HG03280 (cell line): Measurements from ENCODE around the gene HDAC4.

Experiments used
- ATAC-seq: cut with Tn5 transposase; IDR thresholded peaks from one replicate; pipeline ENCODE4 v1.9.1; 2021; ENCODE audit warnings: mild to moderate bottlenecking, moderate library complexity; ENCODE audit not compliant: unreplicated experiment

HDAC4 gene

DNA sequence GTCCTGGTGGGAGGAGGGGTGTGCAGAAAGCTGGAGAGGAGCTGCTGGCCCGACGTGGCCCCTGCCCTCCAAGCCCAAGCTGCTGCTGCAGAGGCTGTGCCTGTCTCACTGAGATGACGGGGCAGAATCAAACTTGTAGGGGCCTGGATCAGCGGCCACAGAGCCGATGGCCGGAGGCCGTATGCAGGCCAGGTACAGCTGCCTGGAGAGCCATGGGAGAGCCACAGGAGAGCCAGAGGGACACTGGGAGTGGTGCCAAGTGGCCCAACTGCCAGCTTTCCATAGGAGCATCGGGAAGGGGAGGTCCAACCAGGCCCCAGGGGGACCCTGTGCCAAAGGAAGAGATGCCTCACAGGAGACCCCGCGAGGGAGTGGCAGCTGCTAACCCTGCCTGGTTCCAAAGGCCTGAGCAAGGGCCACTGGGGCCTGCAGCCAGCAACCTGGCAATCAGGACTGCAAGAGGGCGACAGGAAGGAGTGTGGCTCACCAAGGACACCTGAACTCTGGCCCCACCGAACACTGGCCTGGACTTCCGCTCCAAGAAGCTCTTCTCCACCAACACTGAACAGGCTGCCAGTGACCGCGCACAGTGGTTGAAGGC is 70.7 kb downstream of the HDAC4 start:
- no peak for ATAC-seq

DNA sequence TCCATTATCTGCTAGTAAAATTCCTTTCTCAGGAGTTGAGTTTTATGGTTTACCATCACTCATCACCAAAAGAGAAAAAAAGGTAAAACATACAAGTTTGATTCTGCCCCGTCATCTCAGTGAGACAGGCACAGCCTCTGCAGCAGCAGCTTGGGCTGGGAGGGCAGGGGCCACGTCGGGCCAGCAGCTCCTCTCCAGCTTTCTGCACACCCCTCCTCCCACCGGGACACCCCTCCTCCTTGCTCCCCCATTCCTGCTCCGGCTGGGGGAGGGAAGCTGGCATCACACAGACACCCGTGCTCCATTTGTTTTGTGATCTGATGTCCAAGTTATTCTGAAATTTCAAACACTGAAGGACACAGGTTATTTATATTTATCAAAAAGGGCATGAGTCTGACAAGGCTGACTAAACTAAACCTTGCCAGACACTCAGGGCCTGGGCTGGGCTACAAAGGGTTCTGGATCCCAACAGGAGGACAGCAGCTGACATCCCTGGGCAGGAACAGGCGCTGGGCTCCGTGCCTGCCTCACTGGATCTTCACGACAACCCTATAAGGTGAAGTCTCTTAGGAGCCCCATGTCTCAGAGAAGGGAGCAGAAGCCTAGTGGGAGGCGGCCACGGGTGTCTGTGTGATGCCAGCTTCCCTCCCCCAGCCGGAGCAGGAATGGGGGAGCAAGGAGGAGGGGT is 71.4 kb downstream of the HDAC4 start:
- no peak for ATAC-seq

DNA sequence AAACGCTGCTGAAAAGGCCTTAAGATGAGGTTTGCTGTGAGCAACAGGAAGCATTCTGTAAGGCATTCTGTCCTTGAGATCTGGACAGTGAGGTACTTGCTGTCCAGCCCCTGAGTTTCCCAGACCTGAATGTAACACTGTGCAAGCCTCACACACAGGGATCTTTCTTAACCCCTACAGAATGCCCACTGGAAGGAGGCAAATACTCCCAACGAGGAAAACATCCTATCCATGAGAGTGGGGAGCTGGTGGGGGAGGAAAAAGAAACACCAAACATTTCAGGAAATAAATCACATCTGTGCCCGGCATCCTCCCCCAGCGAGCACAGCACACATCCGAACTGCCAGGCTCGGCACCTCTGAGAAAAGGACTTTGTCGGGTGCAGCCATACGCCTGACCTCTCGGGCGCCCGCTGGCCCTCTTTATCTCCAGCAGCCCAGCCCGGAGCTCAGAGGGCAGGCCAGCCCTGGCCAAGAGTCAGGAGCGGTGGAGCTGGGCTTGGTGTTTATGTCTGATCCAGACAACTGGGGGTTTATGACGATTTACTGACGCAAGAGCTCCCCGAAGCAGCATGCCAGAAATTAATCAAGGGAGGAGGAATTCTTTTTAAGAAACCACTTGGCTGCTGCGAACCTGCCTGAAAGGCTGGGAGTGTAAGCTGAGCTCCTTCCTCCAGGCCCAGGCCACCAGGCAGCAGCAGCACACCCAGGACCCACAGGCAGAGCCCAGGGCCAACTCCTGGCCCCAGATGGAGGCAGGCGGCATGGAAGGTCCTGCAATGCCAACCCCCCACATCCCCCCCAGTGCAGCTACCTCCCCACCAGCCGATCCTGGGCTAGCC is 72.2 kb downstream of the HDAC4 start:
- ATAC-seq: no peak

DNA sequence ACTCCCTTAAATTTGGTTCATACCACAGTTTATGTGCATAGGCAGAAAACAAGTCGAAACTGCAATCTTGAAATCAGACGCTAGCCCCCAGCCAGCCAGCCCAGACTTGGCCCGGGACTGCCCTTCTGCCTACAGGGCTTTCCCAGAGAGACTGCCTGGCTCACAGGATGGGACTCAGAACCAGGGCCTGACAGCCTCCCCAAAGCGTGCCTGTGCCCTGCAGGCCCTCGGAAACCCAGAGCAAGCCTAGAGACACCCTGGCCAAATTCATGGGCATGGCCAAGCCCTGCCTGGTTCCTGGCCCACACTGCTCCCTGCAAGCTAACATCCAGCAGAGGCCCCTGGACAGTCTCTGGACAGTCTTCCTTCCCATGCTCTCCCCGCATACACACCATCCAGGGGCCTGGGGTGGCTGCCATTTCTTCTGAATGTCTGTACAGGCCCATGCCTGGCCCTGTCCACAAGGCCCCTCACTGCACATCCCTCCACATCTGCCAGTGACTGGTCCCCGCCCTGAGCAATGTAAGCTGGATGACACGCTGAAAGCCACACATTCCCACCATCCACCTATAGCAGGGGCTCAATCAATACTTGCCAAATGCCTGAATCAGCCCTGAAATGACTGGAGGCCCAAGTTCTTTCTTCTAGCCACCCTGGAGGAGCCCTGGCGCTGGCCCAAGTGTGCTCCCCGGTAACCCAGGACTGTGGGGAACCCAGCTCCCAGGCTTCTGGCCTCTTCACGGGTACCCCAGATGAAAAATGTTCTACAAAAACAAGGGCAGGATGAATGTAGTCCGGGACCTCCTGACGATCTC is 73.1 kb downstream of the HDAC4 start:
- no peak for ATAC-seq

DNA sequence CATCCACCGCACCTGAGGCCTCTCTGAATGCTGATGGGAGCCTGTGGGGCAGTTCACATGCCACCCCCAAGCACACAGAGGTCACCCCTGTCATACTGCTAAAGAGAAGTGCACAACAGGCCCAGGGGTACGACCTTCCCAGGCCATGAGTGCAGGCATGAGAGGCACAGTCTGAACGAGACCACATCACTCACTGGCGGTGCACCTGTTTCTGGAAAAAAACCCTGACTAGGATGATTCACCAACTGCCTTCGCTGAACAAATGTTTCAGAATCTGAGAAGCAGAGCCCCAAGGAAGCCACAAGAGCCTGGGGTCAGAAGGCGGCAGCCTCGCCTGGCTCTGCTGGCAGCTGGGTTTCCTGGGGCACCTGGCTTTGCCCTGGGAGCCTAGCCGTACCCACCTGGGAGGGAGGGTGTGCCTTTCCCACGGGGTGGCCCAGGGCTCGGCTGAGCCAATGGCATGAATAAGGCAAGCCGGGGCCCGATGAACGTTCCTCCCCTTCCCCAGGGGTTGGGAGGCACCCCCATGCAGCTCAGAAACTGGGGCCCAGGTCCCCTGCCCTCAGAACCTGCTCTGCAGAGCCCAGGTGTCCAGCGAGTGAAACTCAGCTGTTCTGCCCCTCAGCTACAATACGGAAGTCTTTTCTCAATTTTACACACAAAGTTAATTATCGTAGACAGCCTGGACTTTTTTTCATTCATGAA is 73.8 kb downstream of the HDAC4 start:
- ATAC-seq: peak; percentile 56

DNA sequence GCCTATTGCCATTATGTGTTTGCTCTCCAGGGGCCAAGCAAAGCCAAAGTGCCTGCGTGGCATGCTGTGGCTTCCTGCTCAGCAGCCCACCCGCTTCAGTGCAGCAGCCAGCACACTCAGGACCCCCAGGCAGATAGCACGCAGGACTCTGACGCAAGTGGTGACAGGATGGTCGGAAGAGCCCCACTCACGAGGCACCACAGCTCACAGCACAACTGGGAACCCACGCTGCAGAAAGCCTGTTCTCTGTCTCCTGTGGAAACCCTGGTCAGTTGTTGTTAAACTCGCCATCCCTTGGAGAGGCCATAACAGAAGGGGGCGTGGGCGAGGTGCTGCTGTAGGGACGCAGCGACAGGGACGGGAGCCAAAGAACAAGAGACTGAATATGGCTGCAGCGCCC is 76.4 kb downstream of the HDAC4 start:
- ATAC-seq: no peak

DNA sequence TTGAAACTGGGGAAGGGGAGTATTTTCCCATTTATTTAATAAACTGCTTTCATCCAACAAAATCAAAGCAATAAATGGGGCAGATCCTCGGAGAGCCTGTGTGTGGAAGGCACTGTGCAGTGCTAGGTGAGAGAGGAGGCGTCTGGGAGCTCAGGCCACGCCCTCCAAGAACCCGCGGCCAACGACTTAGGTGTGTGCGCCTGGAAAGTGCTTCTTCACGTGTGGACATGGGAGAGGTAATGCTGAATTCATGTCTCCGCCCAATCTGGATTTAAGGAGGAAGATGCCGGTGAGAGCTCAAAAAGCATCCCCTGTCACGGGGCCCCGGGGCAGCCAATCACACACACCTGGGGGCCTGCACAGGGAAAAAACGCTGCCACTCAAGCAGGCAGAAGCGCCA is 77.4 kb downstream of the HDAC4 start:
- no peak for ATAC-seq

DNA sequence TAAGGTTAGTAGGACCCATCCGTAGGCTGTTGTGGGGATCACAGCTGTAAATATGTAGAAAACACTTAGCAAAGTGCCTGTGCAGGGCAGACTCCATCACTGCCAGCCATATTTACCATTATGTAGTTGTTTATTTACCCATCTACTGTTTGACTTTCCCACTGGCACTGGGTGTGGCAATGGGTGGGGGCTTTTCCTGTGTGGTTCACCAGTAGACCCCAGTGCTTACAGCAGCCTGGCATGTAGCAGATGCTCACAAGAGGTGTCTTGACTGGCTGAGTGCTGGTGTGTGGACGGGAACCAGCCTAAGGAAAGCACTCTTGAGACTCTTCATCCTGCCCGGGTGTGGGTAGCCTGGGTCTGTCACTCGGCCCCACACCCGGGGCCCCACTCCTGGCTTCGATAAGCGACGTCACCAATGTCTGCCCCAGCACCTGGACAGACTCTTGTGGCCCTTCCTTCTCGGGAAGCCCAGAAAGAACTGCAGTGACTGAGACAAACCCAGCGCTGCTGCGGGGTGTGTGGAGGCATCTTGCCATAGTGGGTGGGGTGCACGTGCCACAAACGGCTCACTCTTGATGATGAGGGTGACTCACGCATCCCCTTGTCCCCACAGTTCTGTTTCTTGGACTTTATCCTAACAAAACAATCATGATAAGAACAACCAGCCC is 78.3 kb downstream of the HDAC4 start:
- no peak for ATAC-seq

DNA sequence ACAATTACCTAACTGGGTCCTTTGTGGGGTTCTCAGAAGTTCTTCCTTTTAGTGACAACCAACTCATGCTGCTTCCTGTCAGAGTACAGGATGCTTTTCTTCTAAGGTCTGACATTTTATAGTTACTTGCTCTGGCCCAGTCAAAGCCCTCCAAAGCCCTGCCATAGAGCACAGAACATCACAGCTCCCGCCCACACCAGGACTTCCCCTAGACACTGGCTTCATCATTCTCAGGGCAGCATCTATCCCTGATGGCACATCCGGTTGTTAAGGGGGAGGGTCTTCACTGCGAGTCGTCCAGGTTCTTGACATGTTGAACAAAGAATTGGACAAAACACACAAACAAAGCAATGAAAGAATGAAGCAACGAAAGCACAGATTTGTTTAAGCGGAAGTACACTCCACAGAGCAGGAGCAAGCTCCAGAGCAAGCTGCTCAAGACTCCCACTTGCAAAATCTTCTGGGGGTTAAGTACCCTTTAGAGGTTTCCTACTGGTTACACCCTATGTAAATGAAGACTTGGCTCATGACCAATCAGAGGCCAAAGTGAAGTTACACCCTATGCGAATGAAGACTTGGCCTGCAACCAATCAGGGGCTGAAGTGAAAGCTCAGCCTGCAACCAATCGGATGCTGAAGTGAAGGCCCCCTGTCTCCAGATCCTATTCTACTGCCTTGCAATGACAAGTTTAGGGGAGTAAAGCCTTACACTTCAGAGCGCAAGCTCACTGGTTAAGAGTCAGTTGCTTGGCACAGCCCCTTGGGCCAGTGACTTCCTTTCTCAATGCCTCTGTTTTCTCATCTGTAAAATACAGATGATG is 79.0 kb downstream of the HDAC4 start:
- ATAC-seq: no peak

DNA sequence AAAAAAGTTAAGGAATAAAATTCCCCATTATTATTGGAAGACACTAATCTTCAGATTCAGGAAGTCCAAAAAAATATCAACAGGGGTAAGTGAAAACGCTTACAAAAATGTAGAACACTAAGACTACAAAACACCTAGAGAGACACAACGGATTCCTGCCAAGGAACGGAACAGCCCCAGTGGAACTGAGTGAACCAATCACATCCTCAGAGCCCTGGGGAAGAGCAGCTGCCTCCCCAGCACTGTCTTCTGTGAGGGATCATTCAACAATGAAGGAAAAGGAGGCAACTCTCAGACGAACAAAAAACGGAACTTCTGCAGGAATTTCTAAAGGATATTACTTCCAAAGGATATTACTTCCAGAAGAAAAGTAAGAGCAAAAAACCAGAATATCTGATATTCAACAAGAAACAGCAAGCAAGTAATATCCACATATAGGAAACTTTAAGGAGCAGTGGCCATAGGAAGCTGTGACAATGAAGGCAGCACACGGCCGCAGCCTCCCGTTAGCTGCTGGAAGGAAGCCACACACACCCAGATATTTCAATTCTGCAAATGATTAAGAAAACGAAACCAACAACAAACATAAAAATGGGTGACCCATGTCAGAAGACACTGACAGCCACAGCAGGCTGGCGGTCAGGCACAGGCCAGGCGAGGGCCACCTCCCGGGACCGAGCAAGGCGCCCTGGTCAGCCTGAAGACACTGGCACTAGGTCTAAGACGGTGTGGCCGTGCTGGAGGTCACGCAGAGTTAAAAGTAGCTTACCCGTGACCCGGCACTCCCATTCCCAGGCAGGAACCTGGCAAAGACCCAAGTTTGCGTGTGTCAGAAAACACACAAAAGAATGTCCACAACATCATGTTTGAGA is 81.8 kb downstream of the HDAC4 start:
- ATAC-seq: no peak

DNA sequence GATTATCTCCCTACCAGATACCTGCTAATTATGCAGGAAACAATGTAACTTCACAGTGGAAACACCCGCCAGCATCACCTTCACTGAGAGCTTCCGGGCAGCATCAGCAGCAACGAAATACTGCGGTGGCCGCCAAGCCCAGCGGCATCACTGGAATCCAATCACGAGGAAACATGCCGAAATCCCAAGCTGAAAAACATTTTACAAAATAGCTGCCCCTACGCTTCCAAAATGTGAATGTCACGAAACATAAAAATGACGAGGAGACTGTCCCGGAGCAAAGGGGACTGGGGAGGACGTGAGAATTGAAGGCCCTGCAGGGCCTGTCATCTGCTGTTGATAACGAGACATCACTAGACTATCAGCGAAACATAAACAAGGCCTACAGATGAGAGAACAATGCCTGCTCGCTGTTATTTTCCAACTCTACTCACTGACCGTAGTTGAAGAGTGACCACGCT is 82.6 kb downstream of the HDAC4 start:
- ATAC-seq: no peak

DNA sequence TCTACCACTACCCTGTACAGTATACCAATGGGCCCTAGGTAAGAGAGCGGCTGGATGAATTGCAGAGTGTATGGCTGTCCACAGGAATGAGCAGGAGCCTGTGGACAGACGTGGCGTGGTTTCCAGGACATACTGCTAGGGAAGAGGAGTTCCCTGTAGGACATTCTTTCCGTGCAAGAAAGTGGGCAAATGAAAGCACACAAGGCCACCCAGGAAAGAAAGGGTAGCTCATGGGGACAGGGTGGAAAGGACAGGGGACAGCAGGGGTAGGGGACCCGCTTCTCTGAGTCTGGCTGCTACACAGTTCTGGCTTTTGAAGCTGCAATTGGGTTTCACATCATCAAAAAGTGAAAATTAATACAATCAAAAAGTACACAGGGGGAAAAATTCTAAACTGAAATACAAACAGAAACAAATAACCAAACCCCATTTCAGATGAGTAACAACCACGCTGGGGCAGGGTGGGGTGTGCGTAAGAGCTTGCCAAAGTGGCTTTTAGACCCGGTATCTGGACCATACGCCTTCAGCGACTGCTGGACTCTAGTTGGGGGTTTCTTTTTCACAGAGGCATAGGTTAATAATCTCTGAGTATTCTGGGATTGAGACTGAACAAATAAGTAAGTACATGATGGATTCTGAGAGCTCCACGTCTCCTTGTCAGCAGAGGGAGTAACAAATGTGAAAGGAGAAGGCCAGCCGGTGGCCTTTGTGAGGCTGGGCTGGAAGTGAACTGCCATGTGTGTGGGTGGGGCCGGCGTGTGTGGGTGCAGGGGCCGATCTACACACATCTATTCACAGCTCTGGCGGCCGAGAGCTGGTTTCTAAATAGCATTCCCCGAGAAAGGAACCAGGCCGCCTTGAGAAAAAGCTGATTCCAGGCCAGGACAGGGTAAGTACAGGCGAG is 84.0 kb downstream of the HDAC4 start:
- no peak for ATAC-seq

DNA sequence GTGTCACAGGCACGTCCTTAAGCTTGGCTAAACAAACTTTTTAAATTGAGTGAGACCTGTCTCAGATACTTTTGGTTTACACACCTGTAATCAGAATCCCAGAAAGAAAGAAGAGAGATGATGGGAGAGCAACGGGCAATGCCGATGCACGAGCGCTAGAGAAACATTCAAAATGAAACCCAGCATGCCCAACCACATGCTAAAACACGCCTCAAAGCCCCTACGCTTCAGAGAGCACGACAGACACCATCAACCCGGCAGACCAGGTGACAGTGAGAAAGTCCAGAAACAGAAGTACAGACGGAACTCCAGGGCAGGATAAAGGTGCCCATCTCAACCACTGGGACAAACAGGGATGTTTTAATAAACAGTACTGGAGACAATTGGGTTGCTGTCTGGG is 85.5 kb downstream of the HDAC4 start:
- no peak for ATAC-seq

DNA sequence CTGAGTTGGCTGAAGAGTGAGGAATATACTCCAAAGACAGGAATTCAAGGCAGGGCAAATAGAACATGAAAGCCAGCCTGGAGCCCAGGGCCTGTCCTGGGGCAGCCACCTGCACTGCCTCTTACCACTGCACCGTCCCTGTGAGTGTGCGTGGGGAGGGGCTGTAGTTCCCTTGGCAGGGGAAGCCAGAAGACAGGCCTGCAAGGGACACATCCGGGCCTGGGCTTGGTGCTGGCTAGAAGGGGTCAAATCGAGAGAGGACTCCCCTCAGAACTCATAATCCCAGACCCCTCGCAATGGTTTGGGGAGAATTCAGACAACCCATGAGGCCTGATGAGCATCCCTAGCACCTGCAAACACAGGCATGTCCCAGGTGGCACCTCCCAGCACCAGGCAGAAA is 87.0 kb downstream of the HDAC4 start:
- ATAC-seq: no peak

DNA sequence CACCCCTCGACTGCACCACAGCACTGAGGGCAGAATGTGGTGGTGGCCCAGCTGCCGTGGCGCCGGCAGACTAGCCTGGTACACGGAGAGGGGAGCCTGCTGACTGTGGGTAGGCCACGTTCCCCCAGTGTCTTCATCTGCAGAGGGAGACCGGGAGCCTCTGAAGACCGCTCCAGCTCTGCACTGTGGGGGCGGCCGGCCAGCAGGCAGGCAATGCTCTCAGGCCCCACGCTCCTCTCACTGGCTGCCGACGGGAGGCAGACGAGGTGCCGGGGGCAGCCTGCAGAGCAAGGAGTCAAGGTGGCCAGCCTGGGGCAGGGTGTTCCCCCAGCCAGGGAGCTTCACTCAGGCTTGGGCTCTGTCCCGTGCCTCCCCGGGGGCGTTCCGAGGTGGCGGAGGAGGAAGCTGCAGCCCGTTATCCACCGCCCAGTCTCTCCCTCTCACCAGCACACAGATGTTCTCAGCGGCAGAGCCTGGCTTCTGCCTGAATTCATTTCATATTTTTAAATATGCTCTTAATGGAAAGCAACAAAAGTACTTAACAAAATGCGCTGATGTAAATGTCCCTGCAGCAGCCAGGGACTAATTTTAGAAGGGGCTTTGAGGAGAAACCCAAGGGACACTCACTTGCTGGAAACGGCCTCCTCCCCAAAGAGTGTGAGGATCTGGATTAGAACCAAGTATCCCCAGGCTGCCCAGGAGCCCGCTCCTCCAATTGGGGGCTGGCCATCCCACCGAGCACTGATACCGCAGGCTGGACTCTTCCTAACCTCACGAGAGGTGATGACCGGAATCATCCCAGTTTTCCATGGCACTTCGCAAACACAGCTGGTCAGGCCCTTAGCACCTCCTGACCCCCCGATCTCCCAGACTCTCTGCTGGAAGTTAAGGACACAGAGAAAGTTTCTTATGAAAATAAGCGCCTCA is 87.8 kb downstream of the HDAC4 start:
- ATAC-seq: no peak

DNA sequence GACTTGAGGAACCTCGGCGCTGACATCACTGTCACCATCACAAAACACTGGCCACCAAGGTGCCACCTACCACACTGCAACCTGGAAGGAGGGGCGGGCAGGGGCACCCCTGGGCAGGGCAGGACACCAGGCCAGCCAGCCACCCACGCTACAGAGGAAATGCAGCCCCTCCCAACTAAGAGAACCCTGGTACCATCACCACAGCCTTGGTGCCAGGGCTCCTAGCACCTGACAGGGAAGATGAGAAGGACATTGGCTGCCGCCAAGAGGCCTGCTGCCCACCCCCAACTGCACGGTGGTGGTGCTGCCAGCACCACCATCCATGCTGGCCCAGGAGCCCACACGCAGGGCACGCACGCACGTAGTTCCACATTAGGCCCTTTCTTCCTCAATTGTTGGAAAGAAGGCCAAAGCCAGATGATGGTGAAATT is 88.7 kb downstream of the HDAC4 start:
- ATAC-seq: no peak
